IMR-90 (cell line): Measurements from ENCODE around the gene SPATA2L. TPM values are rescaled to one million over a fixed set of nuclear protein-coding genes. Genes with fewer than 3 reads are reported as not detected.

ENCODE experiments used
- ATAC-seq: fragments of 200-7000 bp; cut with Tn5 transposase; 2 replicates; pipeline ENCODE4 v1.9.1; 2020; ENCODE audit warnings: low read depth, mild to moderate bottlenecking, moderate library complexity
- BruUV-seq: library from RNA; stranded (reverse); fragments of 400-500 nt; replicated peaks from 2 replicates; lab custom pipeline; 2021; lab: Mats Ljungman, UMichigan
- CTCF ChIA-PET: fragments of 300-600 bp; formaldehyde crosslinking; extraction: SDS; loops from one replicate; lab custom pipeline; 2021; ENCODE audit warnings: antibody characterized with exemption; lab: Yijun Ruan, JAX
- POLR2A ChIA-PET: fragments of 300-600 bp; sonication (Branson Sonifier 250); formaldehyde crosslinking; loops from one replicate; lab custom pipeline; 2022; ENCODE audit warnings: antibody characterized with exemption; ENCODE audit not compliant: unreplicated experiment; lab: Charles Lee
- DNase-seq: peaks from one replicate; pipeline ENCODE4 v3.0.0; 2013
- H2AFZ ChIP-seq: replicated peaks from 2 replicates; pipeline ENCODE3; 2013; ENCODE audit warnings: low read length, mild to moderate bottlenecking; ENCODE audit not compliant: poor library complexity
- H2AK5ac ChIP-seq: 2 replicates; pipeline ENCODE4 v1.6.1; 2013; ENCODE audit warnings: low read depth, low read length, inconsistent platforms
- H2AK9ac ChIP-seq: replicated peaks from 2 replicates; pipeline ENCODE3; 2013; ENCODE audit warnings: mild to moderate bottlenecking, low read depth, low read length, moderate library complexity; ENCODE audit not compliant: poor library complexity
- H2BK120ac ChIP-seq: 2 replicates; pipeline ENCODE4 v1.6.1; 2013; ENCODE audit warnings: low read depth, low read length, inconsistent platforms
- H2BK15ac ChIP-seq: 3 replicates; pipeline ENCODE4 v1.6.1; 2013; ENCODE audit warnings: low read depth, low read length, inconsistent platforms
- H2BK20ac ChIP-seq: 2 replicates; pipeline ENCODE4 v1.6.1; 2013; ENCODE audit warnings: low read depth, mild to moderate bottlenecking, inconsistent platforms, low read length, moderate library complexity
- H2BK5ac ChIP-seq: 2 replicates; pipeline ENCODE4 v1.6.1; 2013; ENCODE audit warnings: mild to moderate bottlenecking, low read depth, low read length, inconsistent platforms; ENCODE audit not compliant: poor library complexity, severe bottlenecking
- H3K14ac ChIP-seq: replicated peaks from 2 replicates; pipeline ENCODE4 v1.6.1; 2013; ENCODE audit warnings: low read depth, low read length, inconsistent platforms
- H3K18ac ChIP-seq: 2 replicates; pipeline ENCODE4 v1.6.1; 2013; ENCODE audit warnings: low read depth, low read length, control low read depth
- H3K23ac ChIP-seq: 2 replicates; pipeline ENCODE4 v1.6.1; 2013; ENCODE audit warnings: low read depth, low read length, inconsistent platforms
- H3K27ac ChIP-seq: 2 replicates; pipeline ENCODE4 v1.5.1; 2013; ENCODE audit warnings: mild to moderate bottlenecking, control low read depth, low read length; ENCODE audit not compliant: insufficient read depth
- H3K27me3 ChIP-seq: 2 replicates; pipeline ENCODE4 v1.6.1; 2013; ENCODE audit warnings: low read length; ENCODE audit not compliant: control insufficient read depth, insufficient read depth
- H3K36me3 ChIP-seq: 2 replicates; pipeline ENCODE4 v1.6.1; 2013; ENCODE audit warnings: low read length, mixed read lengths; ENCODE audit not compliant: control insufficient read depth, insufficient read depth
- H3K4ac ChIP-seq: 2 replicates; pipeline ENCODE4 v1.6.1; 2013; ENCODE audit warnings: low read depth, low read length, inconsistent platforms
- H3K4me1 ChIP-seq: 2 replicates; pipeline ENCODE4 v1.6.1; 2013; ENCODE audit warnings: low read length, mixed read lengths; ENCODE audit not compliant: control insufficient read depth, insufficient read depth
- H3K4me2 ChIP-seq: 2 replicates; pipeline ENCODE4 v1.6.1; 2013; ENCODE audit warnings: low read depth, mild to moderate bottlenecking, control low read depth, low read length, moderate library complexity
- H3K4me3 ChIP-seq: 2 replicates; pipeline ENCODE4 v1.5.1; 2013; ENCODE audit warnings: low read depth, mild to moderate bottlenecking, control low read depth, low read length, moderate library complexity; ENCODE audit not compliant: insufficient read depth
- H3K56ac ChIP-seq: 2 replicates; pipeline ENCODE4 v1.6.1; 2013; ENCODE audit warnings: low read length, inconsistent platforms; ENCODE audit not compliant: insufficient read depth; ENCODE audit errors: extremely low read depth
- H3K79me1 ChIP-seq, 2 experiments: 2 replicates each; pipeline ENCODE4 v1.6.1; 2013; ENCODE audit warnings: low read length in 2 of 2, inconsistent platforms in 1 of 2, low read depth in 1 of 2
- H3K9ac ChIP-seq: 2 replicates; pipeline ENCODE4 v1.6.1; 2013; ENCODE audit warnings: low read depth, low read length, control low read depth
- H3K9me1 ChIP-seq: 2 replicates; pipeline ENCODE4 v1.6.1; 2013; ENCODE audit warnings: low read length, inconsistent platforms; ENCODE audit not compliant: insufficient read depth
- H3K9me3 ChIP-seq: 2 replicates; pipeline ENCODE4 v1.6.1; 2013; ENCODE audit warnings: low read length; ENCODE audit not compliant: control insufficient read depth, insufficient read depth
- H4K20me1 ChIP-seq: 2 replicates; pipeline ENCODE4 v1.6.1; 2013; ENCODE audit warnings: low read length, inconsistent platforms; ENCODE audit not compliant: insufficient read depth
- H4K5ac ChIP-seq: 2 replicates; pipeline ENCODE4 v1.6.1; 2013; ENCODE audit warnings: mild to moderate bottlenecking, low read depth, low read length, control low read depth
- H4K8ac ChIP-seq, 2 experiments: 2 replicates each; pipeline ENCODE4 v1.6.1; 2013; ENCODE audit warnings: low read depth in 2 of 2, low read length in 2 of 2, control low read depth in 1 of 2, inconsistent platforms in 1 of 2
- H4K91ac ChIP-seq: 2 replicates; pipeline ENCODE4 v1.6.1; 2013; ENCODE audit warnings: low read depth, low read length, inconsistent platforms; ENCODE audit not compliant: insufficient read depth
- CEBPB ChIP-seq: IDR thresholded peaks from 2 replicates; pipeline ENCODE4 v1.6.1; 2012; ENCODE audit warnings: low read depth, low read length, improper control_type of control experiment
- FOS ChIP-seq: fragments of 150-350 bp; IDR thresholded peaks from 2 replicates; pipeline ENCODE4 v1.6.1; 2016; ENCODE audit warnings: low read depth, low read length
- MAFK ChIP-seq: IDR thresholded peaks from 2 replicates; pipeline ENCODE4 v1.6.1; 2012; ENCODE audit warnings: low read depth, low read length, improper control_type of control experiment
- POLR2A ChIP-seq: IDR thresholded peaks from 2 replicates; pipeline ENCODE4 v1.6.1; 2012; ENCODE audit warnings: mild to moderate bottlenecking, low read depth, low read length
- RAD21 ChIP-seq: IDR thresholded peaks from 2 replicates; pipeline ENCODE4 v1.6.1; 2012; ENCODE audit warnings: low read length, improper control_type of control experiment
- RCOR1 ChIP-seq: IDR thresholded peaks from 2 replicates; pipeline ENCODE4 v1.6.1; 2012; ENCODE audit warnings: mild to moderate bottlenecking, low read length, improper control_type of control experiment; ENCODE audit not compliant: insufficient replicate concordance
- RFX5 ChIP-seq: IDR thresholded peaks from 2 replicates; pipeline ENCODE4 v1.8.0; 2012; ENCODE audit warnings: low read depth, mild to moderate bottlenecking, low read length, moderate library complexity
- SMC3 ChIP-seq: fragments of 150-350 bp; IDR thresholded peaks from 2 replicates; pipeline ENCODE4 v1.6.1; 2016; ENCODE audit warnings: low read depth, mild to moderate bottlenecking, antibody characterized with exemption, low read length, moderate library complexity
- WGBS, 2 experiments: methylation state at CpG; one replicate each; pipeline versions ENCODE4 v1.1.5 to v1.1.7; 2013; ENCODE audit warnings: missing lambda C conversion rate in 2 of 2; ENCODE audit not compliant: insufficient read length in 1 of 2; ENCODE audit errors: extremely low coverage in 2 of 2; 5-methylcytosine and 5-hydroxymethylcytosine counted together
- dilution Hi-C: fragments of 300-500 bp; cut with HindIII; formaldehyde crosslinking; loops from one replicate; pipeline ENCODE4 v1.14.3; 2018; ENCODE audit warnings: low sequenced_read_pairs; ENCODE audit not compliant: unreplicated experiment
- in situ Hi-C: fragments of 300-500 bp; cut with MboI; formaldehyde crosslinking; loops from 3 replicates; pipeline ENCODE4 v1.14.3; 2019; ENCODE audit warnings: low sequenced_read_pairs, inconsistent platforms, mixed read lengths
- intact Hi-C: fragments of 100-400 bp; cut with micrococcal nuclease; formaldehyde crosslinking; loops from 2 replicates; pipeline ENCODE4 v1.10.0; 2022
- polyA plus RNA-seq, 3 experiments: library from polyadenylated mRNA; depleted of rRNA; stranded (reverse); fragments of >200 nt; gene quantifications; 2 replicates each; pipeline ENCODE4 v1.2.3, GENCODE V29; 2012; ENCODE audit warnings: low replicate concordance in 1 of 3
- total RNA-seq: library from RNA; depleted of rRNA; stranded (reverse); fragments of >200 nt; gene quantifications from 2 replicates; pipeline ENCODE4 v1.2.3, GENCODE V29; 2012

Gene SPATA2L
- total and polyA plus RNA-seq, 2 of the 4 experiments (the other 2 are of a cell fraction) = 4.8 to 6.9 TPM

GRCh38 chr16:89748076-89748475 is 46.6 kb upstream of the SPATA2L start:
- Histone ChIP-seq H3K4me2 (no peak overlapping the region), H2BK120ac (no peak overlapping the region), H2AFZ (no peak overlapping the region), H3K36me3 (peaks cover 25% of the 10 kb centered on the region), H3K23ac (no peak overlapping the region), H4K5ac (no peak overlapping the region), H4K8ac (no peak overlapping the region), H3K4me1 (no peaks in the 10 kb centered on the region), H3K14ac (no peak overlapping the region), H4K91ac (no peak overlapping the region), H3K4ac (no peak overlapping the region), H2AK5ac (no peak overlapping the region), H2AK9ac (no peak overlapping the region), H3K9ac (no peak overlapping the region), H3K56ac (no peak overlapping the region), H3K4me3 (no peak overlapping the region), H4K20me1 (no peaks in the 10 kb centered on the region), H3K9me3 (no peaks in the 10 kb centered on the region), H2BK20ac (no peak overlapping the region), H3K27ac (no peak overlapping the region), H2BK15ac (no peak overlapping the region), H2BK5ac (no peak overlapping the region), H3K27me3 (no peaks in the 10 kb centered on the region), H3K9me1 (no peaks in the 10 kb centered on the region), H3K79me1 (peaks cover 0 to 3% of the 10 kb centered on the region in 2 experiments; a peak in 1 of 4 replicates), H3K18ac (no peak overlapping the region)
- ATAC-seq (no peak), DNase-seq (no peak)
- POLR2A ChIA-PET = no interaction called here
- in situ Hi-C loops (no loop called here), dilution Hi-C loops (no loop called here), intact Hi-C loops (no loop called here)
- TF ChIP-seq RAD21 (no peak), FOS (no peak), RFX5 (no peak), RCOR1 (no peak), CEBPB (no peak), MAFK (no peak), POLR2A (no peak), SMC3 (no peak)
- CTCF ChIA-PET = no interaction called here
- no TSS peak for BruUV-seq
- 100% methylated on average over 2 of the region's 9 CpGs; no CpG with 5 or more reads in 1 of the 2 experiments for WGBS, 2 experiments
